Esophagus squamous epithelium (tissue), 4 donors: ENCODE measurements around the gene GNG2.

ENCODE experiments used
- CTCF ChIP-seq, 6 experiments: fragments of 450-650 bp in 4 of 6; fragments of 200-600 bp in 2 of 6; sonication (generic) in 2 of 6; IDR thresholded peaks; one replicate each; pipeline ENCODE4 v1.5.1; 2016 to 2019; ENCODE audit warnings: antibody characterized with exemption in 6 of 6, mild to moderate bottlenecking in 4 of 6, moderate library complexity in 4 of 6
- POLR2A ChIP-seq, 4 donors: fragments of 450-650 bp; IDR thresholded peaks; one replicate each; pipeline ENCODE4 v1.6.1; 2017; ENCODE audit warnings: antibody characterized with exemption in 4 of 4, mild to moderate bottlenecking in 4 of 4, moderate library complexity in 3 of 4

GRCh38 chr14:51957950-51958349 is 97.5 kb downstream of the GNG2 start:
- TF ChIP-seq CTCF (IDR thresholded peaks at IDR 0.05) (no peak), POLR2A (IDR thresholded peaks at IDR 0.05) (no peak)
